HG03342 (cell line): ENCODE data around the gene NPHS1.

Experiments
- ATAC-seq: cut with Tn5 transposase; IDR thresholded peaks from one replicate; pipeline ENCODE4 v1.9.1; 2021; ENCODE audit warnings: mild to moderate bottlenecking, moderate library complexity; ENCODE audit not compliant: unreplicated experiment

NPHS1 gene

GRCh38 chr19:35874392-35874930, 22.2 kb upstream of the NPHS1 start:
- no peak for ATAC-seq

GRCh38 chr19:35872180-35872579, 19.9 kb upstream of the NPHS1 start:
- no peak for ATAC-seq

- ATAC-seq: no peak
Measured at GRCh38 chr19:35871611-35872010, 19.3 kb upstream of the NPHS1 start.

- ATAC-seq: no peak
Measured at GRCh38 chr19:35870798-35871197, 18.5 kb upstream of the NPHS1 start.

- ATAC-seq: peak; percentile 6
Measured at GRCh38 chr19:35870124-35870736, 17.9 kb upstream of the NPHS1 start.

- ATAC-seq: peak; percentile 58
Measured at GRCh38 chr19:35869327-35870123, 17.2 kb upstream of the NPHS1 start.

GRCh38 chr19:35868823-35869326, 16.6 kb upstream of the NPHS1 start:
- ATAC-seq: no peak

GRCh38 chr19:35868172-35868822, 16.0 kb upstream of the NPHS1 start, which contains the start of gene APLP1:
Gene APLP1, plus strand, starts transcription at chr19:35868574. Its CDS starts 63 bp downstream, at chr19:35868637.
- ATAC-seq: no peak

GRCh38 chr19:35863018-35863417, 10.7 kb upstream of the NPHS1 start:
- no peak for ATAC-seq

- no peak for ATAC-seq
Measured at GRCh38 chr19:35862528-35862927, 10.2 kb upstream of the NPHS1 start.

- ATAC-seq: no peak
Measured at GRCh38 chr19:35861640-35862160, 9.4 kb upstream of the NPHS1 start.

- ATAC-seq: no peak
Measured at GRCh38 chr19:35860818-35861639, 8.7 kb upstream of the NPHS1 start.

- no peak for ATAC-seq
Measured at GRCh38 chr19:35860436-35860817, 8.1 kb upstream of the NPHS1 start.

GRCh38 chr19:35859414-35859813, 7.1 kb upstream of the NPHS1 start:
- ATAC-seq: no peak

GRCh38 chr19:35858311-35858710, 6.0 kb upstream of the NPHS1 start:
- ATAC-seq: no peak

GRCh38 chr19:35856546-35857149, 4.3 kb upstream of the NPHS1 start, which contains the start of gene KIRREL2:
Gene KIRREL2, plus strand, starts transcription at chr19:35856911. Its CDS starts 209 bp downstream, at chr19:35857120.
- no peak for ATAC-seq

- ATAC-seq: no peak
Measured at GRCh38 chr19:35853038-35853756, 893 bp upstream of the NPHS1 start.

GRCh38 chr19:35851213-35852028, 883 bp downstream of the NPHS1 start:
- ATAC-seq: no peak
